ENCODE data around the gene CEP41.

DNA sequence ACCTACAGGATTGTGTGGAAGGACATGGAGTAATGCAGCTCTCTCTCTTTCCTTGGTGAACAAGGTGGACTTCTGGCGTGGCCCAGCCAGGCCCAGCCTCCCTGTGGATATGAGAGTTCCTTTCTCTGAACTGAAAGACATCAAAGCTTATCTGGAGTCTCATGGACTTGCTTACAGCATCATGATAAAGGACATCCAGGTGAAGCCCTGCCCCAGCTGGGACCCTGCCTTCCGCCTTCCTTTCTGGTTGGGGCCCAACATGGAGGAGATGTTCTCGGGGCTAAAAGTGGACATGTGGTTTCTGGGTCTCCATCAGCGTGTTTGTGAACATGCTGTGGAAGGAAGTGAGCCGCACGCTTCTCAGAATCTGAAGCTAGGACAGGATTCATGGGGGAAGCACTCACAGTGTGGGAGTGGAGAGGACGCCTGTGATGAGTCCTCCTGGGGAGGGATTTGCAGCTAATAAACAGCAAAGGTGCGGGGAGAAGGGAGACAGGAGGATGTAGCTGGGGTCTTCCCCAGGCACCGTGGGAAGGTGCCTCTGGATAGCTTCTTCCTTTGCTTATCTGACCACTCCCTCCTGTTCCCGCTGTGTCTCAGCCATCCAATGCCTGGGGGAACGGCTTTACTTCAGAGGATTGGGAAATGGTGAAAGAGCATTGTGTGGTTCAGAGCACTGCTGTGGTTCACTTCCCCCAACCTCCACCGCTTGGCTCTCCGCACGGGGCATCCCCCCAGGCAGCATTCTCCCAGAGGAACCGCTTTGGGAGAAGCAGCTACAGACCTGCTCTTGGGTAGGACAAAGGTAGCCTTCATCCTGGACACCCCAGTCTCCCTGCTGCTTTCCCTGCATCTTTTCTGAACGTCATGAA is 90.7 kb downstream of the CEP41 start:
- TF ChIP-seq, protein P1, sequence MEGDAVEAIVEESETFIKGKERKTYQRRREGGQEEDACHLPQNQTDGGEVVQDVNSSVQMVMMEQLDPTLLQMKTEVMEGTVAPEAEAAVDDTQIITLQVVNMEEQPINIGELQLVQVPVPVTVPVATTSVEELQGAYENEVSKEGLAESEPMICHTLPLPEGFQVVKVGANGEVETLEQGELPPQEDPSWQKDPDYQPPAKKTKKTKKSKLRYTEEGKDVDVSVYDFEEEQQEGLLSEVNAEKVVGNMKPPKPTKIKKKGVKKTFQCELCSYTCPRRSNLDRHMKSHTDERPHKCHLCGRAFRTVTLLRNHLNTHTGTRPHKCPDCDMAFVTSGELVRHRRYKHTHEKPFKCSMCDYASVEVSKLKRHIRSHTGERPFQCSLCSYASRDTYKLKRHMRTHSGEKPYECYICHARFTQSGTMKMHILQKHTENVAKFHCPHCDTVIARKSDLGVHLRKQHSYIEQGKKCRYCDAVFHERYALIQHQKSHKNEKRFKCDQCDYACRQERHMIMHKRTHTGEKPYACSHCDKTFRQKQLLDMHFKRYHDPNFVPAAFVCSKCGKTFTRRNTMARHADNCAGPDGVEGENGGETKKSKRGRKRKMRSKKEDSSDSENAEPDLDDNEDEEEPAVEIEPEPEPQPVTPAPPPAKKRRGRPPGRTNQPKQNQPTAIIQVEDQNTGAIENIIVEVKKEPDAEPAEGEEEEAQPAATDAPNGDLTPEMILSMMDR (IDR thresholded peaks at IDR 0.05): no peak
- TF ChIP-seq EZH2 (IDR thresholded peaks at IDR 0.05): no peak
- TF ChIP-seq EZH2phosphoT487 (IDR thresholded peaks at IDR 0.05): no peak
